WI38 (cell line): ENCODE results near the gene TMEM131.

Experiments used
- H3K4me3 ChIP-seq: 2 replicates; pipeline ENCODE4 v1.5.1; 2011; ENCODE audit warnings: low read depth, mild to moderate bottlenecking, control low read depth, low read length
- CTCF ChIP-seq: IDR thresholded peaks from 2 replicates; pipeline ENCODE4 v1.5.1; 2012; ENCODE audit warnings: low read depth, mild to moderate bottlenecking, control low read depth, low read length

The TMEM131 gene

GRCh38 chr2:97935719-97936161 is 60.0 kb downstream of the TMEM131 start:
- H3K4me3 ChIP-seq = no peak overlapping the region
- TF ChIP-seq CTCF = no peak

DNA sequence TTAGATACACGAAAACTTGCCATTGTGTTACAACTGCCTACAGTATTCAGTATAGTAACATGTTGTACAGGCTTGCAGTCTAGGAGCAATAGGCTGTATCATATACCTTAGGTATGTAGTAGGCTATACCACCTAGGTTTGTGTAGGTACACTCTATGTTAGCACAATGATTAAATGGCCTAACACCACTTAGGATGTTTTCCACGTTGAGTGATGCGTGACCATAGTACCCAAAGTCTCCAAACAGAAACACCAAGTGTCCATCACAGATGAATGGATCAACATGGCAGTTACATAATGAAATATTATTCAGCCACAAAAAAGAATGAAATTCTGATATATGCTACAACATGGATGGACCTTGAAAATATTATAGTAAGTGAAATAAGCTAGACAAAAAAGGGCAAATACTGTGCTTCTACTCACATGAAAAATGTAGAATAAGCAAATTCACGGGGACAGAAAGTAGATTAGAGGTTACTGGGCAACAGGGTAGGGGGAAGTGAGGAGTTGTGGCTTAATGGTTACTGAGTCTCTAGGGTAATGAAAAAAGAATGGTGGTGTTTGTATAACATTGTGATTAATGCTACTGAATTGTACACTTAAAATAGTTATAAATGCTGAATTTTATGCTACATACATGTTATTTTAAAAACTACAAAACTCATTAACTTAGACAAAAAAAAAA is 62.6 kb downstream of the TMEM131 start:
- no peak overlapping the region for H3K4me3 ChIP-seq
- no peak for TF ChIP-seq CTCF

- H3K4me3 ChIP-seq = no peak overlapping the region
These were observed 63.9 kb downstream of the TMEM131 start for GRCh38 chr2:97931858-97932225.

GRCh38 chr2:97931118-97931857 is 64.5 kb downstream of the TMEM131 start:
- H3K4me3 ChIP-seq = no peak overlapping the region
- no peak for TF ChIP-seq CTCF

More at GRCh38 chr2:97931858-97932225, 63.9 kb downstream of the TMEM131 start:
- no peak for TF ChIP-seq CTCF

- TF ChIP-seq CTCF = no peak
- no peak overlapping the region for H3K4me3 ChIP-seq
These were observed 67.2 kb downstream of the TMEM131 start for GRCh38 chr2:97928591-97928990.

- H3K4me3 ChIP-seq = no peak overlapping the region
- no peak for TF ChIP-seq CTCF
These were observed 68.8 kb downstream of the TMEM131 start for GRCh38 chr2:97926946-97927345.

GRCh38 chr2:97924194-97924593 is 71.6 kb downstream of the TMEM131 start:
- TF ChIP-seq CTCF = no peak
- H3K4me3 ChIP-seq = no peak overlapping the region
